HG02642 (cell line): ENCODE measurements around the gene SLC17A5.
A peak's percentile ranks its signal among the peaks of the same experiment; 100 is the strongest.
"Not testable (repeated sequence)": the region's sequence is repeated elsewhere in the genome, so short reads cannot be mapped to it uniquely, and the experiment has no call there.

ENCODE experiments used
- ATAC-seq: cut with Tn5 transposase; IDR thresholded peaks from one replicate; pipeline ENCODE4 v1.9.1; 2021; ENCODE audit warnings: mild to moderate bottlenecking; ENCODE audit not compliant: unreplicated experiment, poor library complexity

The SLC17A5 gene

DNA sequence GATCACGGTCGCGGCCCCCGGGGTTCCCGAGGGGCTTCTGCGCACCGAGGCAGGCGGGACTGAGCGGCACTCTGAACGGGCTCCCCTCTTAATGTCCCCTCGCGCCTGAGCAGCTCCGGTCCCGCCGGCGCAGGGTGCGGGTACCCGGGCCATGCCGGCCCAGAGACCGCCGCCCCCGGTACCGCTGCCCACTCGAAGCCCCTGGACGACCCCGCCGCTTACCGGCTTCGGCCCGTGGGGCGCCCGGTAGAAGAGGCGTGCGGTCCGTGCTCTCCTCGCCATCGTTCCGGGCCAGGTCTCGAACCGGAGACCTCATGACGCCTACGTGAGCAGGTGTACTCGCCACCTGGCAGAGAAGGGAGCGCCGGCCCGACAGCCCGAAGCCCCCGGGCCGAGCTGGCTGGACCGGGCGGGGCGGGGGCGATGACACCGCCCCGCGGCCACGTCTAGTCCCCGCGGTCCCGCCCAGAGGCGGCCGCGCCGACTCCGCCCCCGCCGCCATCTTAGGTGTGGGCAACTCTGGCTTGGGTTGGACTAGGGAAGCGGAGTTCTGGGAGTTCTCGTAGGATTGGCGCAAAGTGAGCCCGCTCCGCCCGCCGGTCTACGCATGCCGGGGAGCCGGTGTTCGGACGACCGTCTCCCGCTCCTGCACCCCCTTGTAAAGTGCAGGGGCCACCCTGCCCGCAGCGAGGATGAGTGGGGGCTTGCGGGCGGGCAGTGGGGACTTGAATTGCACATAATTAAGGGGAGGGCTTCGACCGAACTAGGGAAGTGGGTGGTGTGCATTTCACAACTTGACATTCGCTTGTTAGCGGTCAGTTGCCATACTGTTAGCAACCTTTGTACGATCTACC, at the start of gene SLC17A5:
Gene SLC17A5, minus strand, starts transcription at position 422 of the 854 bp plus-strand sequence. Its CDS starts 106 bp downstream, at position 316.
- ATAC-seq, result peak; percentile 91

DNA sequence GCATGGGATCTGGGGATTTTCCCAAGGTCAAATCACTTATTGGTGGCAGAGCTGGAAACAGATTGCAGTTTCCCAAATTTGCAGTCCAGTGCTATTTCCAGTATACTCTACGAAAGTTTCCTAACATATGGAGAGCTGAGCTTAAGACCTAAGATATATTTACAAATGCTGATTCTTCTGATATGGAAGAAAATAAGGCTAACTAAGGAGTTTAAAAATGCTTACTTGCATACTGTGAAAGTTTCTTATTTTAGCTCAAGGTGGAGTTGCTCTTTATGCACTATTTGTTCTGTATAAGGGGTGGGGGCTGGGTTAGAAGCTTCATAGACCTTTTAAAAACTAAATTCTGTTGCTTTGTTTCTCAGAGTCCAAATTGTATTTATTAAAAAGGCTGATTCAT, 49.7 kb upstream of the SLC17A5 start:
- ATAC-seq, result no peak

- ATAC-seq, result no peak
These were observed 48.7 kb upstream of the SLC17A5 start for GRCh38 chr6:73702444-73702843.

DNA sequence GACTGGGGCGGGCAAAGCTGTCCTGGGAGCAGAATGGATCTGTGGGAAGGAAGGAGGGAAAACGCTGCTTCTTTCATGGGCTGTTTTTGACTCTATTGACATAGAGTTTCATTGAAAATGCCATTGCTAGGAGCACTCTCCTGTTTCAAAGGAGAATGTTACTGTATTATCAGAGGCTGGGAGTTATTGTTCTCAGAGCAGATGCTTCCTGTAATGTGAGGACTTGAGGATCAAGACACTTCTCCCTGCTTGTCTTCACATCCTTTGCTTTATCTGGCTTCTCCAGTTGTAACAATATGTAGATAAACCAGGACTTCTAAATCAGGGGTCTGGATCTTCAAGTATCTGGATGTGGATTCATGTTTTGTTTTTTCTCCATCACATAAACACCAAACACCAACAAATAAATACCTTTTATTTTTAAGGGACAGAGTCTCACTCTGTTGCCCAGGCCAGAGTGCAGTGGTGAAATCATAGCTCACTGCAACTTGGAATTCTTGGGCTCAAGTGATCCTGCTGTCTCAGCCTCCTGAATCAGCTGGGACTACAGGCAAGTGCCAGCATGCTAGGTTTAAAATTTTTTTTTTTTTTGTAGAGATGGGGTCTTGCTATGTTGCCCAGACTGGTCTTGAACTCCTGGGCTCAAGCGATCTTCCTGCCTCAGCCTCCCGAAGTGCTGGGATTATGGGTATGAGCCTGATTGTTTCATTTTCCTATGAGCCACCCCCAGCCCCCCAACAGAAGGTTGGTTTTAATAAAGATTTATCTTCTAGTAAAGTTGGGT, 46.1 kb upstream of the SLC17A5 start:
- no peak for ATAC-seq

DNA sequence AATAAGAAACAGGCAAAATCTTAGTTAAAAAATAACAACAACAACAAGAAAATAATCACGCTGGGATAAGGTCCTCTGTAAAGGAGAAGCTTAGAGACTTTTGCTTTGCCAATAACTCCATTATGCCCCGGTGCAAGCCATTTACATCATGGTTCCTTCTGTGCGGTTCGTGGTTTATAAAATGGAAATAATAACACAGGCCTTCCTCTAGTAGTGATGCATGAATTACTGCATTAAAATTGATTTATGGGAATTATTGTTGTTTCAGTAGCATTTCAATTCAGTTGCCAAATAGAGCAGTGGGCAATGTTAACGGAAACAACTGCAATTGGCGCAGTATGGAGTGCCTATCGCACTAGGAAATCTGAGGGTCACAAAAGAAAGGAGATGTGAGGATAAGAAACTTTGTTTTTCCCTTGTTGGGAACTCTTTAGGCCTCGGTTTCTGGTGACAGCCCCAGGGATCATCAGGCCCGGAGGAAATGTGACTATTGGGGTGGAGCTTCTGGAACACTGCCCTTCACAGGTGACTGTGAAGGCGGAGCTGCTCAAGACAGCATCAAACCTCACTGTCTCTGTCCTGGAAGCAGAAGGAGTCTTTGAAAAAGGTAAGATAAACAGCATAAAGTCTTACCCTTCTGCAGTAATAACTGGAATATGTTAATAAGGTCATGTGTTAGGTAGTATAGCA, 43.3 kb upstream of the SLC17A5 start:
- ATAC-seq, result peak; percentile 31

- ATAC-seq, result peak; percentile 68
These were observed 42.0 kb upstream of the SLC17A5 start, which contains the start of gene CD109 for GRCh38 chr6:73695619-73696421. CD109 (plus strand) TSS chr6:73696203; CDS start chr6:73696216, 13 bp downstream.

DNA sequence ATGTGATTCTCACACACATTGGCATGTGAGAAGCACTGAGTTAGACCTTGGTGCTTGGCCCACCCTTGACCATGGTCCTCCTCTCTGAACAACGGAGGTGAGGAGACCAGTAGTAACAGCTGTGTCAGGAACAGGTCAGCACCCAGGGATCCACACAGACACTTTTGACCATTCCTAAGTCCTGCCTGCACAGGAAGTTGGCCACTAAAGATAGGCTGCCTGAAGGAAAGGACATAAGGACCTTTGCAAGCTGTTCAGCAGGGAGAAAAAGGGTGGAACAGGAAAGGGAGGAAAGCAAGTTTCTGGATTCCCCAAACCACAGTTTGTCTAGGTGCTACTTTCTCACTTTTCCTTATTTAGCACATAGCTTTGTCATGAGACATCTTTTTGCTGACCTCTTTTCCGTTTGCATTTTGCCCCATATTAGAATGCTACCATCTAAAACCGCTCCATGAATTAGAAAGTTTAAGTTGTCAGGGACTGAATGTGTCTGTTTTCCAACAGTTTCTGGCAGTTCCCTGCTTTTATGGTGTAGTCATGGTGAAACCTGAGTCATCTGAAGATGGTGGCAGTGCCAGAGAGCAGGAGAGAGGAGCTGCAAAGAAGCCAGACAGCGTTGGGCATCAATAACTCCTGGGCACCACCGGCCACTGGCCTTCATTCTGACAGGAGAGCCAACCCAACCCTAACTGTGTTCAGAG, 41.1 kb upstream of the SLC17A5 start:
- no peak for ATAC-seq

GRCh38 chr6:73691512-73691911, 37.7 kb upstream of the SLC17A5 start:
- ATAC-seq, result no peak

DNA sequence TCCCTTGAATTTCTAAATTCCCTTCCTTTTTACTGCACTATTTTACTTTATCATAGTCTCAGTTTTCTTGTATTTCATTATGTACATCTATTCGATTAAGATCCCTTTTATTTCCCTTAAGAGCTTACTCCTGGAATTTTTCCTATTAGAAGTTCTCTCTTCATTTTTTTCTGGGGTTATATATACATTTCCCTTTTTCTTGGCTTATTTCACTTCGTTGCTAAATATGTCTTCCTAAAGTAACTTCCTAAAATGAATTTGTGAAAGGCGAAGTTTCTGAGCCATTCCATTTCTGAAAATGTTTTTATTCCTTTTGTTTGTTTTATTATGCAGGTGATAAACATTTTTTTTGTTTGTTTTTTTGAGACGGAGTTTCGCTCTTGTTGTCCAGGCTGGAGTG, 36.3 kb upstream of the SLC17A5 start:
- ATAC-seq, result no peak

GRCh38 chr6:73688351-73688750, 34.6 kb upstream of the SLC17A5 start:
- ATAC-seq, result no peak

GRCh38 chr6:73683574-73683973, 29.8 kb upstream of the SLC17A5 start:
- ATAC-seq, result not testable (repeated sequence)

- no peak for ATAC-seq
These were observed 26.6 kb upstream of the SLC17A5 start for GRCh38 chr6:73680289-73680918.

DNA sequence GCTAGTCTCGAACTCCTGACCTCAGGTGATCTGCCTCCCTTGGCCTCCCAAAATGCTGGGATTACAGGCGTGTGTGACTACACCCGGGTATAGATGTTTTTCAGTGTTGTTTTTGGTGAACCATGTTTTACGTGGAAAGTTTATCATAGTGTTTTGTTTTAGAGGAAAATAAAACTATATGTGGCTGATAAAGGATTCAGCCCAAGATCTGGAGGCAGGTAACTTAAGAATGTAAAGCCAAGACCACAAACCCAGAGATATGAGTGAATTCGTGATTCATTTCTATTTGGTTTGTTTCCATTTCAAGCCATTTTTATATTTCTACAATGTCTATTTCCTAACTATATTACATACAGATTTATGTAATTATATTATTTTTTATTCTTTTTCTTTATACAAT, 26.1 kb upstream of the SLC17A5 start:
- not testable (repeated sequence) for ATAC-seq

GRCh38 chr6:73679009-73679408, 25.2 kb upstream of the SLC17A5 start:
- no peak for ATAC-seq

- peak; percentile 91 for ATAC-seq
These were observed 21.8 kb upstream of the SLC17A5 start for GRCh38 chr6:73675466-73676098.

GRCh38 chr6:73671911-73672685, 18.3 kb upstream of the SLC17A5 start:
- ATAC-seq, result no peak

- ATAC-seq, result no peak
These were observed 15.2 kb upstream of the SLC17A5 start for GRCh38 chr6:73669005-73669404.

DNA sequence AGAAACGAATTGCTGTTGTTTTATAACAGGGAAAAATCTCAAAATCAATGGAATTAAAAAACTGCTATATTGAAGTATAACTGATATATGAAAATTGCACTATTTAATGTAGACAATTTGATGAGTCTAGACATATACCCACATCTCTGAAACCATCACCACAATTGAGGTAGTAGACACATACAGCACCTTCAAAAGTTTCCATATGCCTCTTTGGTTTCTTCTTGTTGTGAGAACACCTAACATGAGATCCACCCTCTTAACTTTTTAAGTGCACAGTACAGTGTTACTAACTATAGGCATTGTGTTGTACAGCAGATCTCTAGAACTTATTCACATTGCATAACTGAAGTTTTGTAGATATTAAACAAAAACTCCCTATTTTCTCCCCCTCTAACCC, 14.0 kb upstream of the SLC17A5 start:
- no peak for ATAC-seq
